HG03066 (cell line): Measurements from ENCODE around the gene ANKRD33B.
"Not testable (repeated sequence)": the region's sequence is repeated elsewhere in the genome, so short reads cannot be mapped to it uniquely, and the experiment has no call there.

ENCODE experiments used
- ATAC-seq: cut with Tn5 transposase; IDR thresholded peaks from one replicate; pipeline ENCODE4 v1.9.1; 2021; ENCODE audit warnings: low read depth; ENCODE audit not compliant: unreplicated experiment

ANKRD33B gene

GRCh38 chr5:10563945-10564837 is at the start of gene ANKRD33B:
Gene ANKRD33B (plus strand): TSS chr5:10564070. CDS start chr5:10564468, 398 bp downstream.
- peak; percentile 53 for ATAC-seq

GRCh38 chr5:10514572-10514971 is 49.3 kb upstream of the ANKRD33B start:
- ATAC-seq: not testable (repeated sequence)

GRCh38 chr5:10515492-10515891 is 48.4 kb upstream of the ANKRD33B start:
- no peak for ATAC-seq

GRCh38 chr5:10518347-10518746 is 45.5 kb upstream of the ANKRD33B start:
- no peak for ATAC-seq

GRCh38 chr5:10519729-10520128 is 44.1 kb upstream of the ANKRD33B start:
- no peak for ATAC-seq

GRCh38 chr5:10520706-10521105 is 43.2 kb upstream of the ANKRD33B start:
- no peak for ATAC-seq

GRCh38 chr5:10521466-10522223 is 42.2 kb upstream of the ANKRD33B start:
- ATAC-seq: no peak

GRCh38 chr5:10522224-10522611 is 41.7 kb upstream of the ANKRD33B start:
- ATAC-seq: no peak

- no peak for ATAC-seq
Measured at GRCh38 chr5:10524376-10525123, 39.3 kb upstream of the ANKRD33B start.

- ATAC-seq: peak; percentile 47
Measured at GRCh38 chr5:10525124-10525495, 38.8 kb upstream of the ANKRD33B start.

GRCh38 chr5:10527281-10527950 is 36.5 kb upstream of the ANKRD33B start:
- ATAC-seq: no peak

GRCh38 chr5:10528056-10528816 is 35.6 kb upstream of the ANKRD33B start:
- ATAC-seq: no peak

GRCh38 chr5:10528827-10529226 is 35.0 kb upstream of the ANKRD33B start:
- ATAC-seq: no peak

GRCh38 chr5:10530601-10531320 is 33.1 kb upstream of the ANKRD33B start:
- no peak for ATAC-seq

- no peak for ATAC-seq
Measured at GRCh38 chr5:10532421-10532820, 31.4 kb upstream of the ANKRD33B start.

- no peak for ATAC-seq
Measured at GRCh38 chr5:10533226-10533625, 30.6 kb upstream of the ANKRD33B start.

- ATAC-seq: no peak
Measured at GRCh38 chr5:10534561-10535530, 29.0 kb upstream of the ANKRD33B start.

GRCh38 chr5:10536511-10536910 is 27.4 kb upstream of the ANKRD33B start:
- no peak for ATAC-seq
